BLaER1 (cell line): ENCODE results near the gene PPARA.

ENCODE experiments used
- H3K27ac ChIP-seq: shearing (Covaris generic); formaldehyde crosslinking; 2 replicates; pipeline ENCODE4 v1.8.1; 2022
- H3K27me3 ChIP-seq: shearing (Covaris generic); formaldehyde crosslinking; 2 replicates; pipeline ENCODE4 v1.8.1; 2022
- H3K36me3 ChIP-seq: shearing (Covaris generic); formaldehyde crosslinking; 2 replicates; pipeline ENCODE4 v1.8.1; 2022
- H3K4me1 ChIP-seq: shearing (Covaris generic); formaldehyde crosslinking; 2 replicates; pipeline ENCODE4 v1.8.1; 2022
- H3K4me2 ChIP-seq: shearing (Covaris generic); formaldehyde crosslinking; 2 replicates; pipeline ENCODE4 v1.8.1; 2022
- H3K4me3 ChIP-seq: shearing (Covaris generic); formaldehyde crosslinking; 2 replicates; pipeline ENCODE4 v1.8.1; 2022
- H3K9ac ChIP-seq: shearing (Covaris generic); formaldehyde crosslinking; 2 replicates; pipeline ENCODE4 v1.8.1; 2022
- H3K9me3 ChIP-seq: shearing (Covaris generic); formaldehyde crosslinking; 2 replicates; pipeline ENCODE4 v1.8.1; 2022
- H4K20me1 ChIP-seq: shearing (Covaris generic); formaldehyde crosslinking; 2 replicates; pipeline ENCODE4 v1.8.1; 2022
- Cebpa-rat ChIP-seq: shearing (Covaris generic); IDR thresholded peaks from 2 replicates; pipeline ENCODE4 v1.8.1; 2022

PPARA gene

GRCh38 chr22:46288846-46289243 lies 138.5 kb downstream of the PPARA start:
- Histone ChIP-seq H3K4me3 (no peak overlapping the region), H3K27me3 (no peaks in the 10 kb centered on the region), H3K4me1 (peaks cover 75% of the 10 kb centered on the region), H3K9me3 (0 out of 2 replicates have a peak, but pooled peaks cover 4% of the 10 kb centered on the region), H3K27ac (peak overlapping the region; percentile 89), H3K36me3 (peaks cover 31% of the 10 kb centered on the region), H3K4me2 (peak overlapping the region; percentile 94), H3K9ac (peak overlapping the region; percentile 59; the same call in 1 of the 2 replicates), H4K20me1 (no peaks in the 10 kb centered on the region)
- no peak for TF ChIP-seq Cebpa-rat

- no peaks in the 10 kb centered on the region for H4K20me1 ChIP-seq
- H3K27me3 ChIP-seq = no peaks in the 10 kb centered on the region
- peak overlapping the region; percentile 94 for H3K4me2 ChIP-seq
- H3K9ac ChIP-seq = peak overlapping the region; percentile 59; the same call in 1 of the 2 replicates
- peak overlapping the region; percentile 89 for H3K27ac ChIP-seq
- H3K4me1 ChIP-seq = peaks cover 81% of the 10 kb centered on the region
- 0 out of 2 replicates have a peak, but pooled peaks cover 4% of the 10 kb centered on the region for H3K9me3 ChIP-seq
- H3K4me3 ChIP-seq = no peak overlapping the region
- H3K36me3 ChIP-seq = peaks cover 27% of the 10 kb centered on the region
- no peak for TF ChIP-seq Cebpa-rat
Measured at GRCh38 chr22:46289244-46289891, 139.0 kb downstream of the PPARA start.

- H3K27ac ChIP-seq = peak overlapping the region; percentile 89
- H3K27me3 ChIP-seq = no peaks in the 10 kb centered on the region
- no peak overlapping the region for H3K9ac ChIP-seq
- H3K4me3 ChIP-seq = no peak overlapping the region
- 0 out of 2 replicates have a peak, but pooled peaks cover 4% of the 10 kb centered on the region for H3K9me3 ChIP-seq
- H3K4me2 ChIP-seq = peak overlapping the region; percentile 94
- no peaks in the 10 kb centered on the region for H4K20me1 ChIP-seq
- H3K36me3 ChIP-seq = peaks cover 18% of the 10 kb centered on the region; the same call in 1 of the 2 replicates
- peaks cover 90% of the 10 kb centered on the region for H3K4me1 ChIP-seq
- no peak for TF ChIP-seq Cebpa-rat
Measured at GRCh38 chr22:46290121-46290842, 140.0 kb downstream of the PPARA start.

- Histone ChIP-seq H3K4me3 (no peak overlapping the region), H3K4me1 (peaks cover 95% of the 10 kb centered on the region), H3K9ac (no peak overlapping the region), H3K4me2 (peak overlapping the region; percentile 94), H3K36me3 (0 out of 2 replicates have a peak, but pooled peaks cover 17% of the 10 kb centered on the region), H3K27me3 (no peaks in the 10 kb centered on the region), H3K27ac (peak overlapping the region; percentile 89), H4K20me1 (no peaks in the 10 kb centered on the region), H3K9me3 (0 out of 2 replicates have a peak, but pooled peaks cover 4% of the 10 kb centered on the region)
- TF ChIP-seq Cebpa-rat = no peak
Measured at GRCh38 chr22:46290843-46291785, 140.8 kb downstream of the PPARA start.

GRCh38 chr22:46292173-46292572 lies 141.8 kb downstream of the PPARA start:
- Histone ChIP-seq H3K4me3 (0 out of 2 replicates have a peak overlapping the region, but pooled peaks have one; percentile 3), H4K20me1 (no peaks in the 10 kb centered on the region), H3K4me1 (peaks cover 88% of the 10 kb centered on the region), H3K27ac (peak overlapping the region; percentile 75), H3K36me3 (0 out of 2 replicates have a peak, but pooled peaks cover 11% of the 10 kb centered on the region), H3K9ac (no peak overlapping the region), H3K9me3 (0 out of 2 replicates have a peak, but pooled peaks cover 4% of the 10 kb centered on the region), H3K4me2 (peak overlapping the region; percentile 82), H3K27me3 (no peaks in the 10 kb centered on the region)
- TF ChIP-seq Cebpa-rat = no peak

GRCh38 chr22:46292732-46293131 lies 142.4 kb downstream of the PPARA start:
- peaks cover 88% of the 10 kb centered on the region for H3K4me1 ChIP-seq
- TF ChIP-seq Cebpa-rat = no peak

More at GRCh38 chr22:46292732-46293131, 142.4 kb downstream of the PPARA start:
- H3K4me2 ChIP-seq = peak overlapping the region; percentile 82
- H4K20me1 ChIP-seq = no peaks in the 10 kb centered on the region
- 0 out of 2 replicates have a peak, but pooled peaks cover 4% of the 10 kb centered on the region for H3K9me3 ChIP-seq
- peak overlapping the region; percentile 63 for H3K9ac ChIP-seq
- H3K36me3 ChIP-seq = 0 out of 2 replicates have a peak, but pooled peaks cover 10% of the 10 kb centered on the region
- H3K27ac ChIP-seq = peak overlapping the region; percentile 75
- 0 out of 2 replicates have a peak overlapping the region, but pooled peaks have one; percentile 3 for H3K4me3 ChIP-seq
- H3K27me3 ChIP-seq = no peaks in the 10 kb centered on the region
